Cardiac fibroblast (primary cell): ENCODE measurements around the gene PAH.

Source experiments
- DNase-seq, 2 donors: peaks; one replicate each; pipeline versions ENCODE4 v3.0.0 to v3.0.0-alpha.2; 2010; ENCODE audit warnings: low read depth in 2 of 2
- H3K4me3 ChIP-seq, 2 donors: replicated peaks in 1 of 2; 1 replicate in 1 of 2; 2 replicates in 1 of 2; pipeline ENCODE4 v1.5.1; 2011; ENCODE audit warnings: low read depth in 2 of 2, low read length in 2 of 2, mild to moderate bottlenecking in 2 of 2, moderate library complexity in 1 of 2
- CTCF ChIP-seq: IDR thresholded peaks from one replicate; pipeline ENCODE4 v1.5.1; 2011; ENCODE audit warnings: low read depth, mild to moderate bottlenecking, low read length, inconsistent platforms

The PAH gene

GRCh38 chr12:102913453-102914226 lies 3.4 kb downstream of the PAH start:
- DNase-seq = no peak
- no peak for TF ChIP-seq CTCF
- H3K4me3 ChIP-seq = no peak overlapping the region

GRCh38 chr12:102912258-102912657 lies 4.8 kb downstream of the PAH start:
- H3K4me3 ChIP-seq = no peak overlapping the region
- DNase-seq = no peak
- no peak for TF ChIP-seq CTCF

- no peak for DNase-seq
- no peak for TF ChIP-seq CTCF
- no peak overlapping the region for H3K4me3 ChIP-seq
Measured at GRCh38 chr12:102911320-102911719, 5.7 kb downstream of the PAH start.

- TF ChIP-seq CTCF = no peak
- H3K4me3 ChIP-seq = no peak overlapping the region
- no peak for DNase-seq
Measured at GRCh38 chr12:102910792-102911191, 6.3 kb downstream of the PAH start.

GRCh38 chr12:102910137-102910536 lies 6.9 kb downstream of the PAH start:
- no peak for TF ChIP-seq CTCF
- no peak overlapping the region for H3K4me3 ChIP-seq
- DNase-seq = no peak

GRCh38 chr12:102907918-102908317 lies 9.1 kb downstream of the PAH start:
- no peak for DNase-seq
- no peak for TF ChIP-seq CTCF
- no peak overlapping the region for H3K4me3 ChIP-seq

GRCh38 chr12:102905229-102905628 lies 11.8 kb downstream of the PAH start:
- TF ChIP-seq CTCF = no peak
- no peak for DNase-seq
- no peak overlapping the region for H3K4me3 ChIP-seq
